Naive thymus-derived CD8-positive, alpha-beta T cell (primary cell): ENCODE data around the gene MCCC1. TPM values are rescaled to one million over a fixed set of nuclear protein-coding genes. Genes with fewer than 3 reads are reported as not detected.

Experiments
- ATAC-seq, 2 donors: fragments of 150-1000 bp; cut with Tn5 transposase in 1 of 2; sonication (Bioruptor Pico), chemical (Tn5 transposase) in 1 of 2; 1 replicate in 1 of 2; 2 replicates in 1 of 2; pipeline ENCODE4 v1.10.0; 2021; ENCODE audit warnings: mild to moderate bottlenecking in 2 of 2, moderate library complexity in 2 of 2
- POLR2A ChIA-PET: fragments of 350-600 bp; sonication (Branson Sonifier 250); formaldehyde crosslinking; loops from one replicate; lab custom pipeline; 2021; ENCODE audit warnings: antibody characterized with exemption; lab: Charles Lee
- DNase-seq, 10 donors: peaks; one replicate each; pipeline versions ENCODE4 v3.0.0 to v3.0.0-alpha.2; 2020 to 2022
- H3K27ac Mint-ChIP-seq, 10 donors: one replicate each; pipeline ENCODE4 v1.8.0; 2020 to 2022; ENCODE audit warnings: mild to moderate bottlenecking in 10 of 10, mixed read lengths in 10 of 10, moderate library complexity in 4 of 10, inconsistent platforms in 1 of 10
- H3K27me3 Mint-ChIP-seq, 5 donors: one replicate each; pipeline ENCODE4 v1.8.0; 2021 to 2022; ENCODE audit warnings: mixed read lengths in 5 of 5
- H3K36me3 Mint-ChIP-seq, 3 donors: one replicate each; pipeline ENCODE4 v1.8.0; 2020 to 2022; ENCODE audit warnings: mixed read lengths in 3 of 3, mild to moderate bottlenecking in 2 of 3, inconsistent platforms in 1 of 3
- H3K4me1 Mint-ChIP-seq, 4 donors: one replicate each; pipeline ENCODE4 v1.8.0; 2021 to 2022; ENCODE audit warnings: mixed read lengths in 4 of 4
- H3K4me3 Mint-ChIP-seq, 10 donors: one replicate each; pipeline ENCODE4 v1.8.0; 2020 to 2022; ENCODE audit warnings: mild to moderate bottlenecking in 10 of 10, mixed read lengths in 10 of 10, moderate library complexity in 6 of 10, inconsistent platforms in 1 of 10
- H3K9me3 Mint-ChIP-seq, 9 donors: one replicate each; pipeline ENCODE4 v1.8.0; 2020 to 2022; ENCODE audit warnings: mixed read lengths in 9 of 9, mild to moderate bottlenecking in 3 of 9, inconsistent platforms in 1 of 9, moderate library complexity in 1 of 9
- polyA plus RNA-seq, 3 donors: library from polyadenylated mRNA; unstranded; fragments of 300-500 nt; fragmentation: Illumina TruSeq; gene quantifications; one replicate each; pipeline ENCODE4 v1.2.3, GENCODE V29; 2021
- total RNA-seq, 8 experiments: library from RNA in 2 of 8; stranded (reverse) in 2 of 8; gene quantifications; one replicate each; pipeline ENCODE4 v1.2.3 and lab custom pipeline; 2021 to 2026

Gene MCCC1
- total and polyA plus RNA-seq, 5 experiments from 2014 or later = 24.8 to 36.7 (median 33.2) TPM

GRCh38 chr3:183099838-183100204 is 525 bp upstream of the MCCC1 start:
- DNase-seq (no peak), ATAC-seq (no peak)
- H3K9me3 Mint-ChIP-seq = no peaks in the 10 kb centered on the region
- no peaks in the 10 kb centered on the region for H3K27me3 Mint-ChIP-seq
- H3K36me3 Mint-ChIP-seq = peaks cover 0 to 5% (median 4%) of the 10 kb centered on the region in 3 donors
- peak overlapping the region; percentile 94 to 99 (median 97) for H3K4me3 Mint-ChIP-seq
- peak overlapping the region; percentile 94 to 99 (median 98) for H3K27ac Mint-ChIP-seq
- POLR2A ChIA-PET = interaction anchor here (0.9 kb wide), 1 partner anchor 288 kb away, joined by 3 read pairs; no protein-coding TSS in a partner anchor
- peaks cover 18 to 41% (median 39%) of the 10 kb centered on the region in 4 donors for H3K4me1 Mint-ChIP-seq

- ATAC-seq = no peak
- H3K4me3 Mint-ChIP-seq = peak overlapping the region; percentile 94 to 99 (median 97)
- no peaks in the 10 kb centered on the region for H3K27me3 Mint-ChIP-seq
- peaks cover 0 to 14% (median 4%) of the 10 kb centered on the region in 3 donors for H3K36me3 Mint-ChIP-seq
- POLR2A ChIA-PET = interaction anchor here (0.5 to 0.9 kb wide), 2 partner anchors 27 to 118 kb away, joined by 3 read pairs; partner anchors contain the start of gene DCUN1D1
- no peak for DNase-seq
- peak overlapping the region; percentile 58 to 99 (median 98) for H3K27ac Mint-ChIP-seq
- no peaks in the 10 kb centered on the region for H3K9me3 Mint-ChIP-seq
- H3K4me1 Mint-ChIP-seq = peaks cover 18 to 45% (median 43%) of the 10 kb centered on the region in 4 donors
Measured at GRCh38 chr3:183098536-183099025, 715 bp downstream of the MCCC1 start.

GRCh38 chr3:183094711-183095110 is 4.6 kb downstream of the MCCC1 start:
- H3K9me3 Mint-ChIP-seq = no peaks in the 10 kb centered on the region
- ATAC-seq = no peak
- peaks cover 4 to 51% (median 20%) of the 10 kb centered on the region in 3 donors for H3K36me3 Mint-ChIP-seq
- H3K27ac Mint-ChIP-seq = peak overlapping the region in 1 of 10 donors; percentile 50
- DNase-seq = no peak
- peak overlapping the region in 1 of 10 donors; percentile 20 for H3K4me3 Mint-ChIP-seq
- POLR2A ChIA-PET = no interaction called here
- H3K4me1 Mint-ChIP-seq = peaks cover 20 to 43% (median 36%) of the 10 kb centered on the region in 4 donors
- no peaks in the 10 kb centered on the region for H3K27me3 Mint-ChIP-seq

GRCh38 chr3:183092256-183092655 is 7.0 kb downstream of the MCCC1 start:
- no peaks in the 10 kb centered on the region for H3K27me3 Mint-ChIP-seq
- ATAC-seq (no peak), DNase-seq (no peak)
- no peak overlapping the region for H3K27ac Mint-ChIP-seq
- no peaks in the 10 kb centered on the region for H3K9me3 Mint-ChIP-seq
- peaks cover 9 to 27% (median 16%) of the 10 kb centered on the region in 4 donors for H3K4me1 Mint-ChIP-seq
- H3K36me3 Mint-ChIP-seq = peaks cover 8 to 75% (median 29%) of the 10 kb centered on the region in 3 donors
- POLR2A ChIA-PET = no interaction called here
- H3K4me3 Mint-ChIP-seq = no peak overlapping the region

- DNase-seq (no peak), ATAC-seq (no peak)
- no peaks in the 10 kb centered on the region for H3K27me3 Mint-ChIP-seq
- H3K9me3 Mint-ChIP-seq = no peaks in the 10 kb centered on the region
- peak overlapping the region in 2 of 10 donors; percentile 3 to 56 for H3K27ac Mint-ChIP-seq
- POLR2A ChIA-PET = interaction anchor here (0.7 kb wide), 1 partner anchor 10 kb away, joined by 3 read pairs; no protein-coding TSS in a partner anchor
- H3K4me1 Mint-ChIP-seq = peaks cover 0 to 13% (median 9%) of the 10 kb centered on the region in 4 donors
- no peak overlapping the region for H3K4me3 Mint-ChIP-seq
- H3K36me3 Mint-ChIP-seq = peaks cover 12 to 96% (median 38%) of the 10 kb centered on the region in 3 donors
Measured at GRCh38 chr3:183087184-183087583, 12.1 kb downstream of the MCCC1 start.

- DNase-seq = peak in 2 of 10 donors; percentile 4 to 8
- Mint-ChIP-seq H3K9me3 (no peaks in the 10 kb centered on the region), H3K27me3 (no peaks in the 10 kb centered on the region), H3K4me3 (no peak overlapping the region), H3K27ac (peak overlapping the region in 2 of 10 donors; percentile 52 to 57), H3K36me3 (peaks cover 12 to 95% (median 38%) of the 10 kb centered on the region in 3 donors), H3K4me1 (peaks cover 0 to 12% (median 10%) of the 10 kb centered on the region in 4 donors)
- ATAC-seq = no peak
- POLR2A ChIA-PET = interaction anchor here (0.6 kb wide), 1 partner anchor 107 kb away, joined by 5 read pairs; no protein-coding TSS in a partner anchor
Measured at GRCh38 chr3:183085634-183086390, 13.5 kb downstream of the MCCC1 start.

- DNase-seq = no peak
- Mint-ChIP-seq H3K4me1 (peaks cover 0 to 10% (median 6%) of the 10 kb centered on the region in 4 donors), H3K27ac (no peak overlapping the region), H3K27me3 (no peaks in the 10 kb centered on the region), H3K36me3 (peaks cover 16 to 92% (median 52%) of the 10 kb centered on the region in 3 donors), H3K9me3 (peaks cover 0 to 5% (median 0%) of the 10 kb centered on the region in 9 donors), H3K4me3 (no peak overlapping the region)
- POLR2A ChIA-PET = no interaction called here
- no peak for ATAC-seq
Measured at GRCh38 chr3:183082355-183082915, 16.9 kb downstream of the MCCC1 start.

GRCh38 chr3:183081459-183082183 is 17.7 kb downstream of the MCCC1 start:
- H3K4me1 Mint-ChIP-seq = peaks cover 0 to 10% (median 6%) of the 10 kb centered on the region in 4 donors
- peaks cover 0 to 5% (median 0%) of the 10 kb centered on the region in 9 donors for H3K9me3 Mint-ChIP-seq
- H3K27ac Mint-ChIP-seq = peak overlapping the region in 1 of 10 donors; percentile 34
- no peak overlapping the region for H3K4me3 Mint-ChIP-seq
- POLR2A ChIA-PET = no interaction called here
- no peaks in the 10 kb centered on the region for H3K27me3 Mint-ChIP-seq
- ATAC-seq (no peak), DNase-seq (no peak)
- peaks cover 21 to 95% (median 60%) of the 10 kb centered on the region in 3 donors for H3K36me3 Mint-ChIP-seq

- Mint-ChIP-seq H3K9me3 (peaks cover 0 to 5% (median 0%) of the 10 kb centered on the region in 9 donors), H3K4me1 (peaks cover 0 to 7% (median 2%) of the 10 kb centered on the region in 4 donors), H3K4me3 (no peak overlapping the region), H3K27ac (peak overlapping the region in 1 of 10 donors; percentile 31), H3K36me3 (peaks cover 22 to 88% (median 54%) of the 10 kb centered on the region in 3 donors), H3K27me3 (no peaks in the 10 kb centered on the region)
- DNase-seq (no peak), ATAC-seq (no peak)
- POLR2A ChIA-PET = no interaction called here
Measured at GRCh38 chr3:183080628-183081027, 18.7 kb downstream of the MCCC1 start.

GRCh38 chr3:183074881-183075280 is 24.4 kb downstream of the MCCC1 start:
- Mint-ChIP-seq H3K36me3 (peaks cover 19 to 82% (median 48%) of the 10 kb centered on the region in 3 donors), H3K27ac (no peak overlapping the region), H3K4me1 (peaks cover 0 to 8% (median under 1%) of the 10 kb centered on the region in 4 donors), H3K4me3 (no peak overlapping the region), H3K27me3 (no peaks in the 10 kb centered on the region), H3K9me3 (peaks cover 0 to 4% (median 0%) of the 10 kb centered on the region in 9 donors)
- POLR2A ChIA-PET = no interaction called here
- DNase-seq = no peak
- ATAC-seq = no peak

- Mint-ChIP-seq H3K9me3 (peaks cover 0 to 4% (median 0%) of the 10 kb centered on the region in 9 donors), H3K4me3 (no peak overlapping the region), H3K4me1 (peaks cover 0 to 8% (median under 1%) of the 10 kb centered on the region in 4 donors), H3K36me3 (peaks cover 19 to 83% (median 42%) of the 10 kb centered on the region in 3 donors), H3K27me3 (no peaks in the 10 kb centered on the region), H3K27ac (peak overlapping the region in 1 of 10 donors; percentile 66)
- DNase-seq (no peak), ATAC-seq (no peak)
- POLR2A ChIA-PET = no interaction called here
Measured at GRCh38 chr3:183074261-183074660, 25.0 kb downstream of the MCCC1 start.

- peaks cover 0 to 4% (median 0%) of the 10 kb centered on the region in 9 donors for H3K9me3 Mint-ChIP-seq
- no peaks in the 10 kb centered on the region for H3K27me3 Mint-ChIP-seq
- ATAC-seq (no peak), DNase-seq (no peak)
- peak overlapping the region in 3 of 10 donors; percentile 22 to 73 (median 66) for H3K27ac Mint-ChIP-seq
- H3K36me3 Mint-ChIP-seq = peaks cover 19 to 83% (median 37%) of the 10 kb centered on the region in 3 donors
- no peak overlapping the region for H3K4me3 Mint-ChIP-seq
- POLR2A ChIA-PET = no interaction called here
- peaks cover 0 to 8% (median under 1%) of the 10 kb centered on the region in 4 donors for H3K4me1 Mint-ChIP-seq
Measured at GRCh38 chr3:183073839-183074238, 25.5 kb downstream of the MCCC1 start.
